Measurements from ENCODE around the gene AOAH. TPM values are rescaled to one million over a fixed set of nuclear protein-coding genes. Genes with fewer than 3 reads are reported as not detected.

Gene AOAH
- total and polyA plus RNA-seq, 2 donors (not counting 3 experiments of a cell fraction or from before 2014, with no cell fraction given), result not detected

DNA sequence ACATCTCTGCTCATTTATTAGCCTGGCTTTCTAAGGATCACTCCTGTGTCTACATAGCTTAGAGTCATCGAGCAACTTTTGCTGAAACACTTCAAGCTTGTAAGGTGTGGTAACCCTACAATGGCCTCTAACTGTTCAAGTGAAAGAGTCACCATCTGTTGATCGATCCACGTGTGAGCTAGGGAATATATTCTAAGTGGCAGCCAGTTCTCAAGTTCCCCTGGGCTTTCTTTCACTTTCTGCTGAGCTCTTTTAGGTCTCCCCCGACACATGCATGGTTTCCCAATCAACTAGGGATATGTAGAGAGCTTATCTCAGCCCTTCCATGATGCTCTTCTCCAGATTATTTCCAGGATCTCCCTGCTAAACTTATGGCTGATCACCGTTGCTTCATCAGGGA, 15.5 kb downstream of the AOAH start:
- H3K9me3 ChIP-seq (replicated peaks; ENCODE audit: control insufficient read depth, insufficient read depth, low read length), result no peaks in the 10 kb centered on the region
- H3K79me2 ChIP-seq (ENCODE audit: control insufficient read depth, insufficient read depth, low read length), result no peaks in the 10 kb centered on the region
- H3K9me1 ChIP-seq (replicated peaks; ENCODE audit: control insufficient read depth, extremely low read depth, insufficient read depth, low read length), result no peaks in the 10 kb centered on the region
- dilution Hi-C loops (cut with MboI; ENCODE audit: extremely low pct_ligation_motif_present, low sequenced_read_pairs) (no loop called here), intact Hi-C loops (cut with micrococcal nuclease) (no loop called here)
- no peaks in the 10 kb centered on the region for H3K27me3 ChIP-seq (ENCODE audit: control insufficient read depth in 2 of 2, insufficient read depth in 2 of 2, low read length in 2 of 2)
- no peak overlapping the region for H3K4me3 ChIP-seq (replicated peaks in 1 of 3; ENCODE audit: insufficient read depth in 1 of 3, low read depth in 1 of 3, low read length in 3 of 3)
- H3K27ac ChIP-seq (ENCODE audit: insufficient read depth, low read depth, low read length), result no peak overlapping the region
- H3K4me2 ChIP-seq (ENCODE audit: insufficient read depth, low read length), result no peak overlapping the region
- DNase-seq (ENCODE audit: low read depth, low spot score), result no peak
- H3K4me1 ChIP-seq (ENCODE audit: control insufficient read depth, extremely low read depth, insufficient read depth, low read length), result no peaks in the 10 kb centered on the region
- no peaks in the 10 kb centered on the region for H4K20me1 ChIP-seq (replicated peaks; ENCODE audit: control insufficient read depth, extremely low read depth, insufficient read depth, low read length)
- BruUV-seq (replicated peaks), result no TSS peak
- no peaks in the 10 kb centered on the region for H3K36me3 ChIP-seq (ENCODE audit: control insufficient read depth in 2 of 2, extremely low read depth in 1 of 2, insufficient read depth in 2 of 2, low read length in 2 of 2)
- TF ChIP-seq POLR2A (IDR thresholded peaks at IDR 0.05; ENCODE audit: low read depth, low read length), result no peak
- no peak for TF ChIP-seq POLR2AphosphoS5 (IDR thresholded peaks at IDR 0.05; ENCODE audit: insufficient read depth, low read depth, low read length)
- TF ChIP-seq JUN (IDR thresholded peaks at IDR 0.05; ENCODE audit: borderline replicate concordance, insufficient read depth, insufficient read length, low read depth), result no peak
- TF ChIP-seq MYC (IDR thresholded peaks at IDR 0.05; ENCODE audit: low read depth, low read length), result no peak
- TF ChIP-seq, protein P1, sequence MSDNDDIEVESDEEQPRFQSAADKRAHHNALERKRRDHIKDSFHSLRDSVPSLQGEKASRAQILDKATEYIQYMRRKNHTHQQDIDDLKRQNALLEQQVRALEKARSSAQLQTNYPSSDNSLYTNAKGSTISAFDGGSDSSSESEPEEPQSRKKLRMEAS (IDR thresholded peaks at IDR 0.05; ENCODE audit: insufficient read depth, insufficient read length), result no peak
- TF ChIP-seq GATA2 (IDR thresholded peaks at IDR 0.05; ENCODE audit: insufficient read depth, insufficient read length, low read depth, low read length), result no peak
- no peak for TF ChIP-seq FOS (IDR thresholded peaks at IDR 0.05; ENCODE audit: borderline replicate concordance, insufficient read depth, low read length)
- TF ChIP-seq, protein P2, sequence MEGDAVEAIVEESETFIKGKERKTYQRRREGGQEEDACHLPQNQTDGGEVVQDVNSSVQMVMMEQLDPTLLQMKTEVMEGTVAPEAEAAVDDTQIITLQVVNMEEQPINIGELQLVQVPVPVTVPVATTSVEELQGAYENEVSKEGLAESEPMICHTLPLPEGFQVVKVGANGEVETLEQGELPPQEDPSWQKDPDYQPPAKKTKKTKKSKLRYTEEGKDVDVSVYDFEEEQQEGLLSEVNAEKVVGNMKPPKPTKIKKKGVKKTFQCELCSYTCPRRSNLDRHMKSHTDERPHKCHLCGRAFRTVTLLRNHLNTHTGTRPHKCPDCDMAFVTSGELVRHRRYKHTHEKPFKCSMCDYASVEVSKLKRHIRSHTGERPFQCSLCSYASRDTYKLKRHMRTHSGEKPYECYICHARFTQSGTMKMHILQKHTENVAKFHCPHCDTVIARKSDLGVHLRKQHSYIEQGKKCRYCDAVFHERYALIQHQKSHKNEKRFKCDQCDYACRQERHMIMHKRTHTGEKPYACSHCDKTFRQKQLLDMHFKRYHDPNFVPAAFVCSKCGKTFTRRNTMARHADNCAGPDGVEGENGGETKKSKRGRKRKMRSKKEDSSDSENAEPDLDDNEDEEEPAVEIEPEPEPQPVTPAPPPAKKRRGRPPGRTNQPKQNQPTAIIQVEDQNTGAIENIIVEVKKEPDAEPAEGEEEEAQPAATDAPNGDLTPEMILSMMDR (IDR thresholded peaks at IDR 0.05; ENCODE audit: extremely low read depth in 1 of 2, insufficient read depth in 1 of 2, low read depth in 1 of 2, low read length in 2 of 2), result no peak
- TF ChIP-seq EZH2 (IDR thresholded peaks at IDR 0.05; ENCODE audit: borderline replicate concordance, low read depth, low read length, severe bottlenecking), result no peak
- H2AFZ ChIP-seq (ENCODE audit: low read depth, low read length), result no peak overlapping the region
- H3K9ac ChIP-seq (replicated peaks; ENCODE audit: extremely low read depth, insufficient read depth, low read length), result no peak overlapping the region
- ChIA-PET POLR2A (no interaction called here), CTCF (no interaction called here)
- FAIRE-seq, result no peak

Data from endothelial cell of umbilical vein (primary cell).